K562 (cell line): Measurements from ENCODE around the gene C11orf98. TPM values are rescaled to one million over a fixed set of nuclear protein-coding genes. Genes with fewer than 3 reads are reported as not detected.

ENCODE experiments used
- CBX2 ChIP-seq: fragments of 200-600 bp; sonication (generic); IDR thresholded peaks from one replicate; pipeline ENCODE4 v1.6.1; 2012; ENCODE audit warnings: mild to moderate bottlenecking, low read length, inconsistent platforms; ENCODE audit not compliant: insufficient read depth, poor library complexity, severe bottlenecking
- CREM ChIP-seq: IDR thresholded peaks from 2 replicates; pipeline ENCODE4 v1.6.1; 2014; ENCODE audit warnings: antibody characterized with exemption, low read depth
- CXXC5 ChIP-seq: fragments of 250-450 bp; sonication (Bioruptor Pico); IDR thresholded peaks from 2 replicates; pipeline ENCODE4 v1.8.0; 2022; ENCODE audit warnings: inconsistent platforms, mild to moderate bottlenecking, moderate library complexity
- KAT2B ChIP-seq: IDR thresholded peaks from one replicate; pipeline ENCODE4 v1.6.1; 2012; ENCODE audit warnings: low read depth, mild to moderate bottlenecking, control low read depth, inconsistent platforms, low read length, moderate library complexity
- KLF10 ChIP-seq: fragments of 250-450 bp; sonication (Bioruptor Pico); IDR thresholded peaks from 2 replicates; pipeline ENCODE4 v1.6.1; 2021; ENCODE audit warnings: matching md5 sums
- MECOM ChIP-seq: fragments of 250-450 bp; sonication (Bioruptor Pico); IDR thresholded peaks from 2 replicates; pipeline ENCODE4 v1.8.0; 2022; ENCODE audit warnings: inconsistent platforms
- MEF2D ChIP-seq: conservative IDR thresholded peaks from 2 replicates; pipeline ENCODE4 v1.6.1; 2016; ENCODE audit warnings: low read depth, missing genetic modification characterization, missing compliant biosample characterization
- ZNF644 ChIP-seq: fragments of 200-800 bp; sonication (Bioruptor generic); IDR thresholded peaks from 2 replicates; pipeline ENCODE4 v1.6.1; 2016; ENCODE audit warnings: low read depth, missing genetic modification characterization, missing compliant biosample characterization
- polyA plus RNA-seq, 8 experiments: library from polyadenylated mRNA; depleted of rRNA in 4 of 8; stranded (reverse) in 5 of 8; unstranded in 3 of 8; fragments of >200 nt; fragmentation: Nextera tagmentation in 2 of 8; fragmentation: Illumina TruSeq in 1 of 8; extraction: Ambion mirVana in 2 of 8; extraction: Trizol in 1 of 8; gene quantifications; 2 replicates each; pipeline versions ENCODE4 v1.2.1 to v1.2.3, GENCODE V29; 2011 to 2014; ENCODE audit warnings: inconsistent platforms in 1 of 8, missing spikeins in 1 of 8
- total RNA-seq, 7 experiments: library from RNA; depleted of rRNA in 6 of 7; stranded (reverse); fragments of >200 nt in 6 of 7; fragmentation: Illumina TruSeq in 2 of 7; extraction: Trizol in 2 of 7; gene quantifications; 2 replicates each; pipeline versions ENCODE4 v1.2.1 to v1.2.3, GENCODE V29; 2011 to 2021; ENCODE audit warnings: low replicate concordance in 1 of 7
- TF ChIP-seq, protein P1 (sequence below): fragments of 450-650 bp; formaldehyde crosslinking; IDR thresholded peaks from 2 replicates; pipeline ENCODE4 v1.4.0; 2022; ENCODE audit warnings: missing genetic modification characterization
- TF ChIP-seq, protein P2 (sequence below), 2 experiments: fragments of 450-650 bp in 1 of 2; sonication (generic) in 1 of 2; formaldehyde crosslinking in 1 of 2; IDR thresholded peaks; 2 replicates each; pipeline versions ENCODE4 v1.7.1 to v1.9.0; 2016 to 2022; ENCODE audit warnings: inconsistent platforms in 1 of 2, mild to moderate bottlenecking in 1 of 2, missing genetic modification reagents in 1 of 2
- TF ChIP-seq, protein P3 (sequence below): sonication (generic); formaldehyde crosslinking; IDR thresholded peaks from 2 replicates; pipeline ENCODE4 v1.9.0; 2022; ENCODE audit warnings: mild to moderate bottlenecking, missing genetic modification reagents
- TF ChIP-seq, protein P4 (sequence below), 2 experiments: fragments of 450-650 bp in 1 of 2; IDR thresholded peaks; 2 replicates each; pipeline ENCODE4 v1.6.1; 2011 to 2017; ENCODE audit warnings: low read depth in 2 of 2, antibody characterized with exemption in 1 of 2, borderline replicate concordance in 1 of 2, low read length in 1 of 2, mild to moderate bottlenecking in 1 of 2, mixed read lengths in 1 of 2; ENCODE audit not compliant: control insufficient read depth in 1 of 2
- TF ChIP-seq, protein P5 (sequence below), 2 experiments: fragments of 450-650 bp in 1 of 2; sonication (generic) in 1 of 2; formaldehyde crosslinking; conservative IDR thresholded peaks; 2 replicates each; pipeline versions ENCODE4 v1.4.0 to v1.8.1; 2020 to 2022; ENCODE audit warnings: mild to moderate bottlenecking in 1 of 2, missing genetic modification reagents in 1 of 2

C11orf98 gene
- total and polyA plus RNA-seq, 9 of the 15 experiments (the other 6 are each of a cell fraction or from before 2014, with no cell fraction given): 103 to 352 (median 218) TPM

DNA sequence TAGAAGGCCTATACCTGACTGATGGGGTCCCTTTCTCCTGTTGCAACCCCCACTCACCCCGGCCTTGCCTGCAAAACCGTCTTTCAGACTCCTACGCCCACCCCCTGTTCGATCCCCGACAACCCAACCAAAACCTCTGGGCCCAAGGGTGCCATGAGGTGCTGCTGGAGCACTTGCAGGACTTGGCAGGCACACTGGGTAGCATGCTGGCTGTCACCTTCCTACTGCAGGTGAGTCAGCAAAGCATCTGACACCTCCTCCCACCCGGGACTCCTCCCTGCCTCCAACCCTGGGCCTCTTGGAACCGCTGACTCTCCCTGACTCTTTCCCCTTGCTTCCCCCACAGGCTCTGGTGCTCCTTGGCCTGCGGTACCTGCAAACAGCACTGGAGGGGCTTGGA lies 50.7 kb downstream of the C11orf98 start (continued):
- TF ChIP-seq MEF2D (tag) (no peak), CXXC5 (CRISPR knock-in tag) (no peak), CBX2 (no peak), ZNF644 (no peak), KLF10 (CRISPR knock-in tag) (no peak), CREM (no peak), MECOM (CRISPR knock-in tag) (no peak), KAT2B (no peak)
- TF ChIP-seq, protein P1, sequence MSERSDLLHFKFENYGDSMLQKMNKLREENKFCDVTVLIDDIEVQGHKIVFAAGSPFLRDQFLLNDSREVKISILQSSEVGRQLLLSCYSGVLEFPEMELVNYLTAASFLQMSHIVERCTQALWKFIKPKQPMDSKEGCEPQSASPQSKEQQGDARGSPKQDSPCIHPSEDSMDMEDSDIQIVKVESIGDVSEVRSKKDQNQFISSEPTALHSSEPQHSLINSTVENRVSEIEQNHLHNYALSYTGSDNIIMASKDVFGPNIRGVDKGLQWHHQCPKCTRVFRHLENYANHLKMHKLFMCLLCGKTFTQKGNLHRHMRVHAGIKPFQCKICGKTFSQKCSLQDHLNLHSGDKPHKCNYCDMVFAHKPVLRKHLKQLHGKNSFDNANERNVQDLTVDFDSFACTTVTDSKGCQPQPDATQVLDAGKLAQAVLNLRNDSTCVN (CRISPR knock-in tag): no peak
- TF ChIP-seq, protein P2, sequence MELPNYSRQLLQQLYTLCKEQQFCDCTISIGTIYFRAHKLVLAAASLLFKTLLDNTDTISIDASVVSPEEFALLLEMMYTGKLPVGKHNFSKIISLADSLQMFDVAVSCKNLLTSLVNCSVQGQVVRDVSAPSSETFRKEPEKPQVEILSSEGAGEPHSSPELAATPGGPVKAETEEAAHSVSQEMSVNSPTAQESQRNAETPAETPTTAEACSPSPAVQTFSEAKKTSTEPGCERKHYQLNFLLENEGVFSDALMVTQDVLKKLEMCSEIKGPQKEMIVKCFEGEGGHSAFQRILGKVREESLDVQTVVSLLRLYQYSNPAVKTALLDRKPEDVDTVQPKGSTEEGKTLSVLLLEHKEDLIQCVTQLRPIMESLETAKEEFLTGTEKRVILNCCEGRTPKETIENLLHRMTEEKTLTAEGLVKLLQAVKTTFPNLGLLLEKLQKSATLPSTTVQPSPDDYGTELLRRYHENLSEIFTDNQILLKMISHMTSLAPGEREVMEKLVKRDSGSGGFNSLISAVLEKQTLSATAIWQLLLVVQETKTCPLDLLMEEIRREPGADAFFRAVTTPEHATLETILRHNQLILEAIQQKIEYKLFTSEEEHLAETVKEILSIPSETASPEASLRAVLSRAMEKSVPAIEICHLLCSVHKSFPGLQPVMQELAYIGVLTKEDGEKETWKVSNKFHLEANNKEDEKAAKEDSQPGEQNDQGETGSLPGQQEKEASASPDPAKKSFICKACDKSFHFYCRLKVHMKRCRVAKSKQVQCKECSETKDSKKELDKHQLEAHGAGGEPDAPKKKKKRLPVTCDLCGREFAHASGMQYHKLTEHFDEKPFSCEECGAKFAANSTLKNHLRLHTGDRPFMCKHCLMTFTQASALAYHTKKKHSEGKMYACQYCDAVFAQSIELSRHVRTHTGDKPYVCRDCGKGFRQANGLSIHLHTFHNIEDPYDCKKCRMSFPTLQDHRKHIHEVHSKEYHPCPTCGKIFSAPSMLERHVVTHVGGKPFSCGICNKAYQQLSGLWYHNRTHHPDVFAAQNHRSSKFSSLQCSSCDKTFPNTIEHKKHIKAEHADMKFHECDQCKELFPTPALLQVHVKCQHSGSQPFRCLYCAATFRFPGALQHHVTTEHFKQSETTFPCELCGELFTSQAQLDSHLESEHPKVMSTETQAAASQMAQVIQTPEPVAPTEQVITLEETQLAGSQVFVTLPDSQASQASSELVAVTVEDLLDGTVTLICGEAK (IDR thresholded peaks at IDR 0.05): no peak
- TF ChIP-seq, protein P2 (CRISPR knock-in tag; IDR thresholded peaks at IDR 0.05): no peak
- TF ChIP-seq, protein P3, sequence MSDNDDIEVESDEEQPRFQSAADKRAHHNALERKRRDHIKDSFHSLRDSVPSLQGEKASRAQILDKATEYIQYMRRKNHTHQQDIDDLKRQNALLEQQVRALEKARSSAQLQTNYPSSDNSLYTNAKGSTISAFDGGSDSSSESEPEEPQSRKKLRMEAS (CRISPR knock-in tag): peak; percentile 52
- TF ChIP-seq, protein P4, sequence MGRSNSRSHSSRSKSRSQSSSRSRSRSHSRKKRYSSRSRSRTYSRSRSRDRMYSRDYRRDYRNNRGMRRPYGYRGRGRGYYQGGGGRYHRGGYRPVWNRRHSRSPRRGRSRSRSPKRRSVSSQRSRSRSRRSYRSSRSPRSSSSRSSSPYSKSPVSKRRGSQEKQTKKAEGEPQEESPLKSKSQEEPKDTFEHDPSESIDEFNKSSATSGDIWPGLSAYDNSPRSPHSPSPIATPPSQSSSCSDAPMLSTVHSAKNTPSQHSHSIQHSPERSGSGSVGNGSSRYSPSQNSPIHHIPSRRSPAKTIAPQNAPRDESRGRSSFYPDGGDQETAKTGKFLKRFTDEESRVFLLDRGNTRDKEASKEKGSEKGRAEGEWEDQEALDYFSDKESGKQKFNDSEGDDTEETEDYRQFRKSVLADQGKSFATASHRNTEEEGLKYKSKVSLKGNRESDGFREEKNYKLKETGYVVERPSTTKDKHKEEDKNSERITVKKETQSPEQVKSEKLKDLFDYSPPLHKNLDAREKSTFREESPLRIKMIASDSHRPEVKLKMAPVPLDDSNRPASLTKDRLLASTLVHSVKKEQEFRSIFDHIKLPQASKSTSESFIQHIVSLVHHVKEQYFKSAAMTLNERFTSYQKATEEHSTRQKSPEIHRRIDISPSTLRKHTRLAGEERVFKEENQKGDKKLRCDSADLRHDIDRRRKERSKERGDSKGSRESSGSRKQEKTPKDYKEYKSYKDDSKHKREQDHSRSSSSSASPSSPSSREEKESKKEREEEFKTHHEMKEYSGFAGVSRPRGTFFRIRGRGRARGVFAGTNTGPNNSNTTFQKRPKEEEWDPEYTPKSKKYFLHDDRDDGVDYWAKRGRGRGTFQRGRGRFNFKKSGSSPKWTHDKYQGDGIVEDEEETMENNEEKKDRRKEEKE (IDR thresholded peaks at IDR 0.05; ENCODE audit: borderline replicate concordance in 1 of 2, control insufficient read depth in 1 of 2, low read depth in 2 of 2, low read length in 1 of 2): no peak
- TF ChIP-seq, protein P5, sequence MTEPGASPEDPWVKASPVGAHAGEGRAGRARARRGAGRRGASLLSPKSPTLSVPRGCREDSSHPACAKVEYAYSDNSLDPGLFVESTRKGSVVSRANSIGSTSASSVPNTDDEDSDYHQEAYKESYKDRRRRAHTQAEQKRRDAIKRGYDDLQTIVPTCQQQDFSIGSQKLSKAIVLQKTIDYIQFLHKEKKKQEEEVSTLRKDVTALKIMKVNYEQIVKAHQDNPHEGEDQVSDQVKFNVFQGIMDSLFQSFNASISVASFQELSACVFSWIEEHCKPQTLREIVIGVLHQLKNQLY (CRISPR knock-in tag; conservative IDR thresholded peaks at IDR 0.05): no peak
